ENCODE data around the gene STPG3.

STPG3 gene

GRCh38 chr9:137251194-137251461 is at the start of gene STPG3:
TSS of gene STPG3 (plus strand) at chr9:137251286. CDS start at chr9:137251287, 1 bp downstream.
- no peak for DNase-seq (ENCODE audit: low read depth)

- no peak for DNase-seq (ENCODE audit: low read depth)
Observed at GRCh38 chr9:137202966-137203365, 48.1 kb upstream of the STPG3 start.

GRCh38 chr9:137204731-137205125 is 46.4 kb upstream of the STPG3 start:
- no peak for DNase-seq (ENCODE audit: low read depth)

- DNase-seq (ENCODE audit: low read depth) = peak; percentile 67
Observed at GRCh38 chr9:137205126-137206069, 45.7 kb upstream of the STPG3 start, which contains the start of the genes NDOR1 and TMEM203. TSS of gene NDOR1 (plus strand) at chr9:137205700. CDS start at chr9:137205778, 78 bp downstream. TSS of gene TMEM203 (minus strand) at chr9:137205648. CDS start at chr9:137205414, 234 bp downstream.

GRCh38 chr9:137206602-137207001 is 44.5 kb upstream of the STPG3 start:
- DNase-seq (ENCODE audit: low read depth) = no peak

GRCh38 chr9:137211532-137211931 is 39.6 kb upstream of the STPG3 start:
- no peak for DNase-seq (ENCODE audit: low read depth)

- no peak for DNase-seq (ENCODE audit: low read depth)
Observed at GRCh38 chr9:137212520-137212919, 38.6 kb upstream of the STPG3 start.

GRCh38 chr9:137213160-137214060 is 37.7 kb upstream of the STPG3 start:
- no peak for DNase-seq (ENCODE audit: low read depth)

- DNase-seq (ENCODE audit: low read depth) = no peak
Observed at GRCh38 chr9:137214620-137215019, 36.5 kb upstream of the STPG3 start.

- DNase-seq (ENCODE audit: low read depth) = no peak
Observed at GRCh38 chr9:137215196-137215986, 35.7 kb upstream of the STPG3 start.

GRCh38 chr9:137216188-137216965 is 34.7 kb upstream of the STPG3 start:
- DNase-seq (ENCODE audit: low read depth) = no peak

- peak; percentile 53 for DNase-seq (ENCODE audit: low read depth)
Observed at GRCh38 chr9:137217276-137218211, 33.5 kb upstream of the STPG3 start.

GRCh38 chr9:137218212-137218753 is 32.8 kb upstream of the STPG3 start:
- no peak for DNase-seq (ENCODE audit: low read depth)

- DNase-seq (ENCODE audit: low read depth) = peak; percentile 78
Observed at GRCh38 chr9:137218754-137219271, 32.3 kb upstream of the STPG3 start.

GRCh38 chr9:137219757-137220316 is 31.2 kb upstream of the STPG3 start:
- DNase-seq (ENCODE audit: low read depth) = no peak

- DNase-seq (ENCODE audit: low read depth) = no peak
Observed at GRCh38 chr9:137220317-137221094, 30.6 kb upstream of the STPG3 start.

- DNase-seq (ENCODE audit: low read depth) = no peak
Observed at GRCh38 chr9:137221095-137221505, 30.0 kb upstream of the STPG3 start.

GRCh38 chr9:137221506-137222111 is 29.5 kb upstream of the STPG3 start:
- DNase-seq (ENCODE audit: low read depth) = no peak
